Activated T-helper 17 cell treated with anti-CD3 and anti-CD28 coated beads, Interleukin-2, amount 50 U/mL, for 72 hours (primary cell): ENCODE measurements around the gene C1orf87. TPM values are rescaled to one million over a fixed set of nuclear protein-coding genes. Genes with fewer than 3 reads are reported as not detected.

ENCODE experiments used
- ATAC-seq: fragments of 150-1000 bp; cut with Tn5 transposase; replicated peaks from 2 replicates; pipeline ENCODE4 v1.10.0; 2021; ENCODE audit warnings: mild to moderate bottlenecking, moderate library complexity
- H3K27ac Mint-ChIP-seq: one replicate; pipeline ENCODE4 v1.8.0; 2022; ENCODE audit warnings: mixed read lengths
- H3K27me3 Mint-ChIP-seq: one replicate; pipeline ENCODE4 v1.8.0; 2022; ENCODE audit warnings: mixed read lengths
- H3K36me3 Mint-ChIP-seq: one replicate; pipeline ENCODE4 v1.8.0; 2022; ENCODE audit warnings: low read depth, mild to moderate bottlenecking, mixed read lengths
- H3K4me1 Mint-ChIP-seq: one replicate; pipeline ENCODE4 v1.8.0; 2022; ENCODE audit warnings: mixed read lengths
- H3K4me3 Mint-ChIP-seq: one replicate; pipeline ENCODE4 v1.8.0; 2022; ENCODE audit warnings: mild to moderate bottlenecking, mixed read lengths
- H3K9me3 Mint-ChIP-seq: one replicate; pipeline ENCODE4 v1.8.0; 2022; ENCODE audit warnings: mixed read lengths
- total RNA-seq, 2 donors: library from RNA; stranded (reverse); gene quantifications; one replicate each; pipeline ENCODE4 v1.2.3, GENCODE V29; 2022

The C1orf87 gene
- total RNA-seq, 2 donors from 2014 or later, result not detected

DNA sequence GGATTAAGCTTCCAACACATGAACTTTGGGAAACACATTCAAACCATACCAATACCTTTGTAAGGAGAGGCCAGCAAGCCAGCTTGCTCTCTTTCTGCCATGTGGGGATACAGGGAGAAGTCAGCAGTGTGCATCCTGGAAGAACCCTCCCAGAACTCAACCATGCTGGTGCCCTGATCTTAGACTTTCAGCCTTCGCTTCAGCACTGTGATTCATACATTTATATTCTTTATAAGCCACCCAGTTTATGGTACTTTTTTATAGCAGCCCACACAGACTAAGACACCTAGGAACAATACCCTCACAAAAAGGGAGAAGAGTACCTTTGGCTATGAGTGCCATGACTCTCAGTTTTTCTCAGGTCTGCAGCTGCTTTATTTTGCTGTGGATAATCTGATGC is 35.9 kb downstream of the C1orf87 start:
- H3K27me3 Mint-ChIP-seq, result peaks cover 5% of the 10 kb centered on the region
- no peak overlapping the region for H3K27ac Mint-ChIP-seq
- no peaks in the 10 kb centered on the region for H3K36me3 Mint-ChIP-seq
- ATAC-seq, result no peak
- H3K4me3 Mint-ChIP-seq, result no peak overlapping the region
- H3K4me1 Mint-ChIP-seq, result no peaks in the 10 kb centered on the region
- H3K9me3 Mint-ChIP-seq, result no peaks in the 10 kb centered on the region

DNA sequence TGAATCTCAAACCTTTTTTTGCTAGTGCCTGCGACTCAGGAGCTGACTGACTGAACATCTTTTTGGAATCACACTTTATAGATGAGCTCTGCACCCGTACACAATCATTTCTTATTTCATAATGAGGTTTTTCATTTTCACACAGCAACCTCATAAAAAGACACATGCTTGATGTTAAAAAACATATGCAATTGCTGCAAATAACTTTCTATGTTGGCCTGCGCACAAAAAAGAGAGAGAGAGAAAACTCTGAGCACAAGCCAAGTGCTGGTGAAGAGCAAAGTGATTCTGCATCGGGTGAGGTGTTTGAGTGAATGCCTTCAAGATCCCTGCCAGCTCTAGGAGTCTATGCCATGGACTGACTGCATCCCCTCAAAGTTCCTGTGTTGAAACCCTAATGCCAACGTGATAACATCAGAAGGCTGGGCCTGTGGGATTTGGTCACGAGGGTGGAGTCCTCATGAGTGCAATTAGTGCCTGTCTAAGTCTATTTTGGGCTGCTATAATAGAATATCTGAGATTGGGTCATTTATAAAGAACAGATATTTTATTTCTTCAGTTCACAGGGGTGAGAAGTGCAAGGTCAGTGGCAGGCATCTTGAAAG is 36.6 kb downstream of the C1orf87 start:
- no peak overlapping the region for H3K4me3 Mint-ChIP-seq
- no peaks in the 10 kb centered on the region for H3K36me3 Mint-ChIP-seq
- H3K9me3 Mint-ChIP-seq, result no peaks in the 10 kb centered on the region
- peaks cover 5% of the 10 kb centered on the region for H3K27me3 Mint-ChIP-seq
- H3K4me1 Mint-ChIP-seq, result no peaks in the 10 kb centered on the region
- no peak overlapping the region for H3K27ac Mint-ChIP-seq
- ATAC-seq, result no peak

DNA sequence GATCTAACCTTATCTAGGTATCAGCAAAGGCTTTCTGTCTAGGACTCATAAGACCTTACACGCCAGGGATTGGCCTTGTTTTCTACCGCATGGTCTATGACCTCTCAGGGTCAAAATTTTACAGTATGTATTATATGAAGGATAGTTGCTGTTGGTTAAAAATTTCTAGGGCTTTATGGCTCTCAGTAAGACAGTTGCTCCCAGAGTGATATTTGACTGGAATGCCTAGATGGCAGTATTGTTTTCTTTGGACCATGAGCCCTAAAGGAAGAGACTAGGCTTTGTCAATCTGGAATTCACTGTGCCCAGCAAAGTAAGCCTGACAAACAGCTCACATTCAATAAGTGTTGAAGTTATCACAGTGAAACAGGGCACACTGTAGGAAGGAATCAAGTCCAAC is 37.6 kb downstream of the C1orf87 start:
- Mint-ChIP-seq H3K4me1 (no peaks in the 10 kb centered on the region), H3K27ac (no peak overlapping the region), H3K4me3 (no peak overlapping the region), H3K36me3 (no peaks in the 10 kb centered on the region), H3K27me3 (peaks cover 5% of the 10 kb centered on the region), H3K9me3 (no peaks in the 10 kb centered on the region)
- no peak for ATAC-seq

DNA sequence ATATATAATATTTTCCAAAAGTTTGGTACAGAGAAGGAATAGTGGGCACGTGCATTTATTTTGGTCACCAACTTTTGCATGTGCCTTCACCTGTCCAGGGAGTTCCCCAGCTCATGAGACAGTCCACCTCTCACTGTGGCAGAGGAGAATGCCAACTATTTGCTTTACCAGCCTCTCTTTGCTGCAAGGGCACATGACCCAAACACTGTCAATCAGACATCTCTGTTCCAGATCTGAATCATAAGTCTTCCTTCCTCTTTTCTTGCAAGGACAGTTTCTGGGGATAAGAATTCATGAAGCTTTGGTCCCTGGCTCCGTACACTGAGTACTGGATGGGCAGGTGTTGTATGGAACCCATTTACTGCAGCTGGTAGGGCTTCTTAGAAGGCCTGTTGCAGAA is 38.6 kb downstream of the C1orf87 start:
- H3K27ac Mint-ChIP-seq, result no peak overlapping the region
- peaks cover 9% of the 10 kb centered on the region for H3K27me3 Mint-ChIP-seq
- H3K4me3 Mint-ChIP-seq, result no peak overlapping the region
- H3K36me3 Mint-ChIP-seq, result no peaks in the 10 kb centered on the region
- no peaks in the 10 kb centered on the region for H3K9me3 Mint-ChIP-seq
- ATAC-seq, result no peak
- H3K4me1 Mint-ChIP-seq, result no peaks in the 10 kb centered on the region

DNA sequence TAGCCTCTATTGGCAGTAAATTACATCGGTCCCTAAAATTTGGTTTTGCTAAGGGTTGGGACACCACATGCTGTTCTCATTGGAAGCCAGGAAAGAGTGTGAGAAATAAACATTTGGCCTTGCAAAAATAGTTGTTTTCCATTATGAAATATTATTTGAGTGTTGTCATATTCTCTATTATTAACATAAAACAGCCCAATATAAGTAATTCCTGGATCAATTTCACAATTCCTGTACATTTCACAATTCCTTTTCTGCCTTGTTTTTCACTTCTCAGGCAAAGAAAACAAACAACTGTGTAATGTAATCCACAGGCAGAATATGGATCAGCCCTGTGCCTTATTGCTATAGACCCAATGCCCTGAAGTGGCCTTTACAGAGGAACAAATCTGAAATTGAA is 40.5 kb downstream of the C1orf87 start:
- H3K4me3 Mint-ChIP-seq, result no peak overlapping the region
- no peak for ATAC-seq
- H3K9me3 Mint-ChIP-seq, result no peaks in the 10 kb centered on the region
- no peak overlapping the region for H3K27ac Mint-ChIP-seq
- H3K4me1 Mint-ChIP-seq, result no peaks in the 10 kb centered on the region
- no peaks in the 10 kb centered on the region for H3K36me3 Mint-ChIP-seq
- H3K27me3 Mint-ChIP-seq, result peaks cover 14% of the 10 kb centered on the region

DNA sequence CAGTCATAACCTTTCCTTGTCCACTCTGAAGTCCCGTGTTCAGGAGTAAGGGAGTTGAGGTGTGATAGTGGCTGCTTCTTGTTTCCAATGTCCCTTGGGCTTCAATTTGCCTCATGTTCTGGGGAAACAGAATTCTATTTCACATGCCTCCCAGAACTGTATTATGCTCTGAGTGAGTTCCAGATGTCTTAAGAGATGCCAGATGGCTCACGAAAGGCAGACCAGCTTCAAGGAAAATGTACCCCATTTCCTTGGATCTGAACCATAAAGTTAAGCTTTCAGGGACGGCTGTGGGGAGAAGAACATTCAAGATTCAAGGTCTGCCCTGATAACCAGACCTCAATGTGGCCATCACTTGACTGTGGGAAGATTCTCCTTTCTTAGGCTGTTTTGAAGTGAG is 42.4 kb downstream of the C1orf87 start:
- no peaks in the 10 kb centered on the region for H3K9me3 Mint-ChIP-seq
- no peaks in the 10 kb centered on the region for H3K36me3 Mint-ChIP-seq
- no peak overlapping the region for H3K4me3 Mint-ChIP-seq
- H3K4me1 Mint-ChIP-seq, result no peaks in the 10 kb centered on the region
- ATAC-seq, result no peak
- H3K27ac Mint-ChIP-seq, result no peak overlapping the region
- peaks cover 20% of the 10 kb centered on the region for H3K27me3 Mint-ChIP-seq

DNA sequence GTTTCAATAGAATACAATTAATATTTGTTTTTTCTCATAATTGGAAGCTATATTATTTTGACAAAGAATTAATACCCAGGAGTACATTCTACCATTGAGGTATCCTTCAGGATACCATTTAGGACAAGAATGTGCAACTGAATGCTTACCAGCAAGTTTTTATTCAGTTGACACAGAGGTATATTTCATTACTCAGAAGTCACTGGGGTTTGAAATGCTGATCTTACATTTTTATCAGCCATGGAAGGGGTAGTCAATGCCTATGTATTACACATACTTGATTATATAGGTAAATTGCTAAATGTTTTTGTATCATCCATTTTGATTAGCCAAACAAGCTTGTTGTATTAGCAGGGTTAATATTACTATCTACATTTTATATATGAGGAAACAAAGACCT is 48.0 kb downstream of the C1orf87 start:
- Mint-ChIP-seq H3K36me3 (no peaks in the 10 kb centered on the region), H3K9me3 (no peaks in the 10 kb centered on the region), H3K27me3 (peaks cover 28% of the 10 kb centered on the region), H3K4me1 (no peaks in the 10 kb centered on the region), H3K27ac (no peak overlapping the region), H3K4me3 (no peak overlapping the region)
- ATAC-seq, result no peak

DNA sequence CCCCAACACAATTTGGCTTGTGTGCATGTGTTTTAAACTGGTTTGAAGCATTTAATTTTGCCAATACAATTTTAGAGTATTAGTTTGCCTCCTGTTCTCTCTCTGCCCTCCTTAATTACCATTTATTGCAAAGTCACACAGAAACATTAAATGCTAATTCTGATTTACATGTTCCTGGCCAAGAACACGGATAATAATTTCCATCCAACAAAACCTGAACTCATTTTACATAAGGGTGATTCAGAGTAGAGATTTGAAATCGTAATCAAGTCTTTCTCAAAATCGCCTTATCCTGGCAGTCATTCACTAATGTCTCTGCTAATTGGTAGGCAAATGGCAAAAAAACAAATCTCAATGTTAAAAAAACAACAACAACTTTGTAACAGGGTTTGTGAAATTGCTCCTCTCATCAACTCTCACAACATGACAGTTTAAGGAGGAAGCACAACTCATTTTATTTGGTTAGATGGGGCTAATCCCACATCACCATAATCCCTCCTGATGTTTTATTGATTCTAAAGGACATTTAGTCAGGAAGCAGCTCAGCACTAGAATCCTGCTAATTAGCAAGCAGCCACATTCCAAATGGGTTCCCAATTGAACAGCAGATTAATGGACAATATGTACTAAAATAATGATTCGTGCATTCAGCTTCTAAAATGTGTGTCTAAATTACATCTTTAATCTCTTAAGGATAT is 55.9 kb downstream of the C1orf87 start:
- Mint-ChIP-seq H3K36me3 (no peaks in the 10 kb centered on the region), H3K27ac (no peak overlapping the region), H3K4me3 (no peak overlapping the region), H3K4me1 (no peaks in the 10 kb centered on the region), H3K9me3 (peaks cover 3% of the 10 kb centered on the region), H3K27me3 (peaks cover 20% of the 10 kb centered on the region)
- ATAC-seq, result no peak

DNA sequence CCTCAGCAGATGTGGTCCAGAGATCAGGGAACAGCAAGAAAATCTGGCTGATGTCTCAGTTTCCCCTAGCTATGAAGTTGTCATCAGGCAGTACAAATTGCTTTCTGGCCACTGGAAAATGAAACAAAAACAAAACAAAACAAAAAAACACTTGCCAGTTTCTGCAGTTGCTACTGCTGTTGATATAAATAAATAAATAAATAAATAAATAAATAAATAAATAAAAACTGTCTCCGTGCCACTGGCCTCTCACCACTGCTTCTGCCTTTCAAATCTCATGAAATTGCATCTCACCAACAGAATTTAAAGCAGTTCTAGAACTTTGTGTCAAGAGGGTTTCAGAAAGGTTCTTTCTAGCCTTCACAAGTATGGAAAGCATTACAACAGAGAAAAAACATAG is 62.9 kb downstream of the C1orf87 start:
- no peak overlapping the region for H3K27ac Mint-ChIP-seq
- no peaks in the 10 kb centered on the region for H3K9me3 Mint-ChIP-seq
- no peaks in the 10 kb centered on the region for H3K36me3 Mint-ChIP-seq
- H3K4me3 Mint-ChIP-seq, result no peak overlapping the region
- no peak for ATAC-seq
- H3K27me3 Mint-ChIP-seq, result peaks cover 3% of the 10 kb centered on the region
- H3K4me1 Mint-ChIP-seq, result no peaks in the 10 kb centered on the region

DNA sequence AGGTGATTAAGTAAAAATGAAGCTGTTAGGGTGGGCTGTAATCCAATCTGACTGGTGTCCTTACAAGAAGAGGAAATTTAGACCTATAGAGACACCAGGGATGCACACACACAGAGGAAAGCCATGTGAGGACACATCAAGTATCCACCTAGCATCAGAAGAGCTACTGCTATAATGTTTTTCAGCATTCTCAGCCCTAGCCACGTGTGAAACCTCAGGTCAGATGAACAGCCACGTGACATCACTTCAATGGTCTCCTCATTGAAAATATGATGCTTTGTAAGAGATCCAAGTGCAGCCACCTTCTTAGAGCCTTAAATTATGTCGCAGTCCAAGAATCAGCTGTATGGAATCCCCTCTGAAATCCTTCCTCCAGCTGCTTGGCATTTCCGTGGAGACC is 65.1 kb downstream of the C1orf87 start:
- no peak overlapping the region for H3K4me3 Mint-ChIP-seq
- H3K36me3 Mint-ChIP-seq, result no peaks in the 10 kb centered on the region
- no peak for ATAC-seq
- no peak overlapping the region for H3K27ac Mint-ChIP-seq
- H3K4me1 Mint-ChIP-seq, result no peaks in the 10 kb centered on the region
- H3K27me3 Mint-ChIP-seq, result peaks cover 3% of the 10 kb centered on the region
- H3K9me3 Mint-ChIP-seq, result no peaks in the 10 kb centered on the region

DNA sequence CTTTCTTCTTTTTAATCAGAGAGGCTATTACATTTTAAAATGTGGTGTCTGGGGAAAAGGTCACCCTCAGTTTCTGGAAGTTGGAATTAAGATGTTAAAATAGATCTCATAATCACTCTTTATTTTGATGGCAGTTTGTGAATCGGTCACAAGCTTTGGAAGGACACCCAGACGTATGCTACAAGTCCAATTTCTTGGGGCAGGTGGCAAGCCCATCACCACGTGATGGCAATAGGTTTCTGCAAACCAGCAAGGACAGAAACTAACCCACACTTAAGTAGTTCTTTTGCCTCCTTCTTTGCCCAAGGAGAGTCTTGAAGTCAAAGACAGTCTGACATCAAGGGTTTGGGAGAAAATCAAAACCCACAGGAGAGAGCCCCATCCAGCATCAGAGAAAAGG is 72.9 kb downstream of the C1orf87 start:
- Mint-ChIP-seq H3K9me3 (no peaks in the 10 kb centered on the region), H3K27ac (no peak overlapping the region), H3K4me3 (no peak overlapping the region), H3K36me3 (no peaks in the 10 kb centered on the region), H3K4me1 (no peaks in the 10 kb centered on the region), H3K27me3 (peaks cover 11% of the 10 kb centered on the region)
- ATAC-seq, result no peak

DNA sequence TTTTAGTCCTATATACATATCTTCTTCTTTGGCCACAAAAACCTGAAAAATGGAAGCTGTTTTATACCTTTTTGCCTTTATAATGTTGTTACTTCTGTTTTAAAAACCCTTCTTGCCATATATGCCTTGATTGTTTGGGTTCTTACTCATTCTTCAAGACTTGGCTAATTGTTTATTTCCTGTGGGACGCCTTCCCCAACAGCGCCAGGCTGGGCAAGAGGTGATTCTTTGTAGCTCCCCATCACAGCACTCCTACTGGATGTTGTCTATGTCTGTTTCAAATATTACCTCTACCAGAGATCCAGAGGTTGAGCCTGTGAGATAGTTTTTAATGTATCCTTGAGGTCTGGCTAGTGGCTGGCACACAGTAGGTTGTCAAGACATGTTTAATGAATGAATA is 73.8 kb downstream of the C1orf87 start:
- no peak for ATAC-seq
- H3K4me3 Mint-ChIP-seq, result no peak overlapping the region
- no peaks in the 10 kb centered on the region for H3K36me3 Mint-ChIP-seq
- no peaks in the 10 kb centered on the region for H3K4me1 Mint-ChIP-seq
- peaks cover 18% of the 10 kb centered on the region for H3K27me3 Mint-ChIP-seq
- H3K27ac Mint-ChIP-seq, result no peak overlapping the region
- H3K9me3 Mint-ChIP-seq, result no peaks in the 10 kb centered on the region

DNA sequence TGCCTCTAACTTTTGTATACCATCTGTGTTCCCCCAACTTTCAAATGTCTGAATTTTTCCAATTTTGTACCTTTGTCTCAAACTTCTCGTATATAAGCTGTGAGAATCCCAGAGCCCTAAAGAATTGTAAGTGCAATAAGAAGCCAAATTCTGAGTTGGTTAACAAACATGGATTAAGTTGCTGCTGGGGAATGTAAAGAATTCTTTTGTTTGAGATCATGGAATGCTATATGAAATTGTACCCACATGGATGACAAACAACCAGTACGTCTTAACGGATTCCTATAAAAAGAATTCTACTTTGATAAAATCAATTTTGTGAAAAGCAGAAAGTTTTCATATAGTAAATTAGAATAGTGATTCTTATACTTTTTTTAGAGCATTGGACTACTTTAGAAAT is 74.6 kb downstream of the C1orf87 start:
- no peak overlapping the region for H3K4me3 Mint-ChIP-seq
- no peak for ATAC-seq
- no peak overlapping the region for H3K27ac Mint-ChIP-seq
- H3K36me3 Mint-ChIP-seq, result no peaks in the 10 kb centered on the region
- H3K27me3 Mint-ChIP-seq, result peaks cover 18% of the 10 kb centered on the region
- no peaks in the 10 kb centered on the region for H3K4me1 Mint-ChIP-seq
- no peaks in the 10 kb centered on the region for H3K9me3 Mint-ChIP-seq

DNA sequence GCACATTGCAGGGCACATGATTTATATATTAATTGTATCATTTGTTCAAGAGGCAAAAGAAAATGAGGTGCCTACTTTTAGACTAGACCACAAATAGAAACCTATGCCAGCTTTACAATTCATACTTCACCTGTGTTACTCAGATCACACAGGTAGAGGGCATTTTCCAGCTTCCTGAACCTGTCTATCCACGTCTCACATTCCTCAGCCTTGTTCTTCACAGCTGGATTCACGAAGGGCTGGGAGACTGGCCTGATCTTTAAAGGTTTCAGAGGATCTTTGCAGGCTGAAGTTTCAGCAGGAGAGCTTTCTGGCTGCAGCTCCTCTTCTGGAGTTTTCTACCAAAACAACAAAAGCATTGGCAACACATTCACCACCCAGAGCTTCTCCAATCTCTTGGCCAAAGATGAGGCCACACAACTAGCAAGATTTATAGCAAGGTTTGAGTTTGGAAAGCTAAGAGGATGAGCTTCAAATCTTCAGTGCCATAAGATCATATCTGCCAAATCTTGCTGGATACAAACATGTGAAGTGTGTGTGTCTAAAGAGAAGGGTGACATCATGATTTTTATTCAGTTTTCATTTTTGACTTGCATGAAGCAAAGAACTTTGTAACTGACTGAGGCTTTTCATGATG is 76.0 kb downstream of the C1orf87 start:
- H3K36me3 Mint-ChIP-seq, result no peaks in the 10 kb centered on the region

More for the DNA sequence above, 76.0 kb downstream of the C1orf87 start:
- ATAC-seq, result no peak
- H3K4me3 Mint-ChIP-seq, result no peak overlapping the region
- no peak overlapping the region for H3K27ac Mint-ChIP-seq
- peaks cover 18% of the 10 kb centered on the region for H3K27me3 Mint-ChIP-seq
- no peaks in the 10 kb centered on the region for H3K9me3 Mint-ChIP-seq
- H3K4me1 Mint-ChIP-seq, result no peaks in the 10 kb centered on the region
